Prostate gland (tissue), 2 donors: ENCODE data around the gene ACACA.

Experiments
- POLR2AphosphoS5 ChIP-seq: sonication (generic); formaldehyde crosslinking; IDR thresholded peaks from one replicate; pipeline ENCODE4 v1.6.1; 2017; ENCODE audit warnings: antibody characterized with exemption
- TF ChIP-seq, protein P1 (sequence below), 4 experiments: fragments of 200-600 bp in 2 of 4; fragments of 450-650 bp in 2 of 4; sonication (generic) in 2 of 4; IDR thresholded peaks; 1 replicate in 3 of 4; 2 replicates in 1 of 4; pipeline ENCODE4 v1.5.1; 2016 to 2019; ENCODE audit warnings: antibody characterized with exemption in 4 of 4, mild to moderate bottlenecking in 2 of 4, moderate library complexity in 2 of 4

DNA sequence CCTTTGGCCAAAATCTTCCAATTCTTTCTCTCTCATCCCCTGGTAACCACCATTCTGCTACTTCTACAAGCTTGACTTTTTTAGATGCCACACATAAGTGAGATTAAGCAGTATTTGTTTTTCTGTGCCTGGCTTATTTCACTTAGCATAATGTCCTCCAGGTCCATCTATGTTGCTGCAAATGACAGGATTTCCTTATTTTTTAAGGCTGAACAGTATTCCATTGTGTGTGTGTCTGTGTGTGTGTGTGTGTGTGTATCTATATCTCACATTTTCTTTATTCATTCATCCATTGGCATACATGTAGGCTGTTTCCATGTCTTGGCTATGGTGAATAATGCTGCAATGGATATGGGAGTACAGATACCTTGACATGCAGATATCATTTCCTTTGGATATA is 6.1 kb downstream of the ACACA start:
- TF ChIP-seq, protein P1, sequence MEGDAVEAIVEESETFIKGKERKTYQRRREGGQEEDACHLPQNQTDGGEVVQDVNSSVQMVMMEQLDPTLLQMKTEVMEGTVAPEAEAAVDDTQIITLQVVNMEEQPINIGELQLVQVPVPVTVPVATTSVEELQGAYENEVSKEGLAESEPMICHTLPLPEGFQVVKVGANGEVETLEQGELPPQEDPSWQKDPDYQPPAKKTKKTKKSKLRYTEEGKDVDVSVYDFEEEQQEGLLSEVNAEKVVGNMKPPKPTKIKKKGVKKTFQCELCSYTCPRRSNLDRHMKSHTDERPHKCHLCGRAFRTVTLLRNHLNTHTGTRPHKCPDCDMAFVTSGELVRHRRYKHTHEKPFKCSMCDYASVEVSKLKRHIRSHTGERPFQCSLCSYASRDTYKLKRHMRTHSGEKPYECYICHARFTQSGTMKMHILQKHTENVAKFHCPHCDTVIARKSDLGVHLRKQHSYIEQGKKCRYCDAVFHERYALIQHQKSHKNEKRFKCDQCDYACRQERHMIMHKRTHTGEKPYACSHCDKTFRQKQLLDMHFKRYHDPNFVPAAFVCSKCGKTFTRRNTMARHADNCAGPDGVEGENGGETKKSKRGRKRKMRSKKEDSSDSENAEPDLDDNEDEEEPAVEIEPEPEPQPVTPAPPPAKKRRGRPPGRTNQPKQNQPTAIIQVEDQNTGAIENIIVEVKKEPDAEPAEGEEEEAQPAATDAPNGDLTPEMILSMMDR (IDR thresholded peaks at IDR 0.05): no peak
- TF ChIP-seq POLR2AphosphoS5: no peak
